LNCaP clone FGC (cell line): ENCODE results near the gene CYP26A1.
A peak's percentile ranks its signal among the peaks of the same experiment; 100 is the strongest.

Source experiments
- DNase-seq: peaks from one replicate; pipeline ENCODE4 v3.0.0-alpha.2; 2011; ENCODE audit warnings: low read depth
- H3K4me3 ChIP-seq: 2 replicates; pipeline ENCODE4 v1.5.1; 2011; ENCODE audit warnings: mild to moderate bottlenecking, low read depth, low read length, control low read depth
- TF ChIP-seq, protein P1 (sequence below): IDR thresholded peaks from 2 replicates; pipeline ENCODE4 v1.5.1; 2012; ENCODE audit warnings: mild to moderate bottlenecking; ENCODE audit not compliant: control insufficient read depth, insufficient read depth; ENCODE audit errors: extremely low read depth

The CYP26A1 gene

DNA sequence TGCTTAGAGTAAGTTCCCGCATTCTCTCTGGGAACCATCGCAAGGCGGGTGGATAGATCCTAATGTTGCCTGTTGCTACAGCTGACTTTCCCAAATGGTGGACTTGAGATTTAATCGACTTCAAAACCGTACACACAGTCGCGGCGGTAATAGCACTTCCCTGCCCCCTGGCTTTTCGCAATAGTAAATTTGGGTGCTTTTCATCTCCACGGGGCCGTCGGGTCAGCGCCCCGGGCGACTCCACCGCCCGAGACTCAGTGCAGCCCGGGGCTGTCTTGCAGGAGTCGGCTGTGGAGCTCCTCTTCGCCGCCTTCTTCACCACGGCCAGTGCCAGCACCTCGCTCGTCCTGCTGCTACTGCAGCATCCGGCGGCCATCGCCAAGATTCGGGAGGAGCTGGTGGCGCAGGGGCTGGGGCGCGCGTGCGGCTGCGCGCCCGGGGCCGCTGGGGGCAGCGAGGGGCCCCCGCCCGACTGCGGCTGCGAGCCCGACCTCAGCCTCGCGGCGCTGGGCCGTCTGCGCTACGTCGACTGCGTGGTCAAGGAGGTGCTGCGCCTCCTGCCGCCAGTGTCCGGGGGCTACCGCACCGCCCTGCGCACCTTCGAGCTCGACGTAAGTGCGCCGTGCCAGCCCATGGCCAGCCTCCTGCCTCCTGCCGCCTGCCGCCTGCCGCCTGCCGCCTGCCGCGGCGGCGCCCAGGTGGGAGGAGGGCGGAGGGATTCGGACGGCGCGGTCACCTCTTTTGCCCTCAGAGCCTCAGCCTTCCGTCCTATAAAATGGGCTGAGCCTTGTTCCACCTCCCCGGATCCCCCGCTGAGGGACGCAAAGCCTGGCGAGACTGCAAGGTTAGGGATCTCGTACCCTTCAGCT lies 7.8 kb upstream of the CYP26A1 start:
- no peak overlapping the region for H3K4me3 ChIP-seq
- DNase-seq, result no peak
- TF ChIP-seq, protein P1, sequence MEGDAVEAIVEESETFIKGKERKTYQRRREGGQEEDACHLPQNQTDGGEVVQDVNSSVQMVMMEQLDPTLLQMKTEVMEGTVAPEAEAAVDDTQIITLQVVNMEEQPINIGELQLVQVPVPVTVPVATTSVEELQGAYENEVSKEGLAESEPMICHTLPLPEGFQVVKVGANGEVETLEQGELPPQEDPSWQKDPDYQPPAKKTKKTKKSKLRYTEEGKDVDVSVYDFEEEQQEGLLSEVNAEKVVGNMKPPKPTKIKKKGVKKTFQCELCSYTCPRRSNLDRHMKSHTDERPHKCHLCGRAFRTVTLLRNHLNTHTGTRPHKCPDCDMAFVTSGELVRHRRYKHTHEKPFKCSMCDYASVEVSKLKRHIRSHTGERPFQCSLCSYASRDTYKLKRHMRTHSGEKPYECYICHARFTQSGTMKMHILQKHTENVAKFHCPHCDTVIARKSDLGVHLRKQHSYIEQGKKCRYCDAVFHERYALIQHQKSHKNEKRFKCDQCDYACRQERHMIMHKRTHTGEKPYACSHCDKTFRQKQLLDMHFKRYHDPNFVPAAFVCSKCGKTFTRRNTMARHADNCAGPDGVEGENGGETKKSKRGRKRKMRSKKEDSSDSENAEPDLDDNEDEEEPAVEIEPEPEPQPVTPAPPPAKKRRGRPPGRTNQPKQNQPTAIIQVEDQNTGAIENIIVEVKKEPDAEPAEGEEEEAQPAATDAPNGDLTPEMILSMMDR, result no peak

DNA sequence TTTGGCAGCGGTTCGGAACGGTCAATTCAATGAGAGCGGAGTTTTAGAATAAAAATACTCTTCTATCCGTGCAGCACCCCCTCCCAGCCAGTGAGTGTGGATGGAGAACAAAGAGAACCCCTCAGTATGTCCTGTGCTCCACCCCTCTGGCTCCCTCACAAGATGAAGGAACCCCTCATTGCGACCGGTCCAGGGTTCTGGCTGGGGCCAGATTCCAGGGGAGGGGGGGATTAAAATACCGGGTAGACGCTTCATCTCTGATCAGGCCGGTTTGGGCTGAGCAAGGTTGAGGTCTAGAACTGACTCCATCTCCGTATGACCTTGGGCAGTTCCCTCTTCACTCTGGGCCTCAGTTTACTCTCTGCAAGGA lies 7.2 kb upstream of the CYP26A1 start:
- TF ChIP-seq, protein P1, result no peak
- H3K4me3 ChIP-seq, result no peak overlapping the region
- DNase-seq, result no peak

DNA sequence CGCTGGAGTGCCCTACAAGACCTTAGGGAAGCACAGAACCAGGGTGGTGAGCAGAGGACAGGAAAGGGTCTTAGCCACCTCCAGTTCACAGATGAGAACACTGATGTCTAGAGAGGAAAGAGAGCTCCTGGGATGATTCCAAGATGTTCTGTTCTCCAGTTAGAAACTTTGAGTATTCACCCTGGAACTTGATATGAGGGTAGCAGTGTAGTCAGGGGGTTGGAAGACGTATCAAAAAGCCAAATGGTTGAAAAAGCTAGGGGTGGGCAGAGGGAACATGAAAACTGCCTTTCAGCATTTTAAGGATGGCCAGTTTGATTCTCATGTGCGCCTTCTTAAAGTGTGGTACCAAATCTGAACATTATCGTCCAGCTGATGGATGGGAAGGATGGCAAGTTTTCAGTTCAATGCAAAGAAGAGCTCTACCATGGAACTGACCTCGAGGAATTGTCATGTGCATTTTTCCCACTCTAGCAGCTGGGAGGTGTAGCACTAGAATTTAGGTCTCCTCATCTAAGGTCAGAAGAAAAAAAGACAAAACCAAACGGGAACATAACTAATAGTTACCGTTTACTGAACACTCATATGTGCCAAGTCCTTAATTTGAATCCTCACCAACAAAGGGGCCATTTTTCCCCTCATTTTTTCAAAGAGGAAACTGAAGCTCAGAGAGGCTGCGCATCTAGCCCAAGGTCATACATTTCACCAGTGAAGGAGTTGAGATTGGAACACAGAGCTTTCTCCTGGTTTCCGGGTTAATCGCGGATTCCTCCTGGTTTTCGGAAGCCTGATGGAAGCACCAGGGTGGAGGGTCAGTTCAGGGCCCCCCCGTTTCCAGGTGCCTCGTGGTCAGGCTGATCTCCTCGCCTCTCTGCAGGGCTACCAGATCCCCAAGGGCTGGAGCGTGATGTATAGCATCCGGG lies 6.0 kb upstream of the CYP26A1 start:
- TF ChIP-seq, protein P1, result no peak
- DNase-seq, result no peak
- no peak overlapping the region for H3K4me3 ChIP-seq

DNA sequence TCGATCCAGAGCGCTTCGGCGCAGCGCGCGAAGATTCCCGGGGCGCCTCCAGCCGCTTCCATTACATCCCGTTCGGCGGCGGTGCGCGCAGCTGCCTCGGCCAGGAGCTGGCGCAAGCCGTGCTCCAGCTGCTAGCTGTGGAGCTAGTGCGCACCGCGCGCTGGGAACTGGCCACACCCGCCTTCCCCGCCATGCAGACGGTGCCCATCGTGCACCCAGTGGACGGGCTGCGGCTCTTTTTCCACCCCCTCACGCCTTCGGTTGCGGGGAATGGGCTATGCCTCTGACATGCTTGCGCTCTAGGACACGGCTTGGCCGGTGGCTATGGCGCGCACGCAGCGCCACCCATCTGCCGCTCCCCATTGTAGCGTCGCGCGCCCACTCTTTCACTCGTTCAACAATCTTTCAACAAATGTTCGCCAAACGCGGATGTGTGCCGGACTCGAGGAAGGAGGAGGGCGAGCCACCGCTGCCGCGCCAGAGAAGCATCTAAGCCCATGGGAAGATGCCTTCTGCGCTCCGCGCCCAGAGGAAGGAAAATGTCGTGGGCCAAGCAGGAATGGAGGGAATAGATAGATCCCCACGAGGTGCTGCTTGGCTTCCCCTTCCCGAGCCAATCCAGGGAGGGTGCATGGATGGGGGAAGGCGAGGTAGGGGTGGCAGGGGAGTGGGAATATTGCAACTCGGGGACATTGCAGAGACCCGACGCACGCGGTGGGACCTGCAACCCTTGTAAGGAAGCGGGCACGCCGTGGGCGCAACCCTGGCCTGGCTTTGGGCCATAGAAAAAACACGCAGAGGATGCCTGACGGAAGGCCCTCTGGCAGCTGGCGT lies 5.1 kb upstream of the CYP26A1 start:
- TF ChIP-seq, protein P1, result peak; percentile 22; the same call in 1 of the 2 replicates
- H3K4me3 ChIP-seq, result no peak overlapping the region
- DNase-seq, result no peak

DNA sequence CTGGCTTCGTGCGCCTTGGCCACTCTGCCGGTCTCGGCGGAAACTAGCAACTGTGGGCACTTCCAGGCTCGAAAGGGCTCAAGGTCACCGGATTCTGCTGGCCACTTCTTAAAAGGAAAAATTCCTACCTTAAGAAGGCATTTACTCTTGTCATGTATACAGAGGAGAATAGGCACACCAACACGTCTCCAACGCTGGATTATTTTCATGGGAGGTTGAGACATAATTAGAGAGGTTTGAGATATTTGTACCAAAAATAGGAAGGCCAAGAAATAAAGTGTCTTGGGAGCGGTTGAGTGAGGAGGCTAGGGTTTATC lies 4.5 kb upstream of the CYP26A1 start:
- DNase-seq, result no peak
- TF ChIP-seq, protein P1, result no peak
- no peak overlapping the region for H3K4me3 ChIP-seq

DNA sequence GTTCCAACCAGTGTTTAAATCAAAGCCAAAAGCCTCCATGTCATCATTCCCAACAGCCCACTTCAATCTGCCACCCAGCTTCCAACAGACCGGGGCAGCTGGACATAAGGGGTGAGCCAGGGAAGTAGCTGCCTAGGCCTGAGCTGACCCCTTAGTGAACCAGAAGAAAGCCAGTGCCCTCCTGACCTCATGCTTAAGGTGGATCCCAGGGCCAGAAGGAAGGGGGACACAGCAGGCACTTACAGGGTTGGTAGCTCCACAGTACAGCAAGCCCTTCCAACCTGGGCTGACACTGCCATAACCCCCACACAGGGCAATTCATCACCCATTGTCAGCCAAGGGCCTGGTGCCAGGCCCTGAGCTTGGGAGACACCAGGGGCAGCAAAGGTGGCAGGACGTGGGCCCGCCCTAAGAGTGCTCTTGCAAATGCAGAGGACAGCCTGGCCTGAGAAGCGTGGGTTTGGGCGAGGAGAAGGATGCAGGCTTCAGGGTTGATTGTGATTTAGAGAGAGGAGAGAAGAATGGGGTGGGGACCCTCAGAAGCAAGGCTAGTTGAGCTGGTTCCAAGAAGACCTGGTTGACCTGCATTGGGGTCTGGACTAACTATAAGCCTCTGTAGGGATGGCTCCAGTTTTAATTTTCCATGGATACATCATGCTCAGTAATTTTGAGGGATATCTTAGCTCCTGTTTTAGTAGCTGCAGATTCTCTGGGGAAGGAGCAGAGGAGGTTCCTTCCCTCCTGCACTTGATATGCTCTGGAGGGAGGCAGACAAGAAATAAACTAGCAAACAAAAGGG lies 3.1 kb upstream of the CYP26A1 start:
- no peak overlapping the region for H3K4me3 ChIP-seq
- no peak for DNase-seq
- TF ChIP-seq, protein P1, result no peak
